Osteocyte (in vitro differentiated cells): Measurements from ENCODE around the gene LRRC59. TPM values are rescaled to one million over a fixed set of nuclear protein-coding genes. Genes with fewer than 3 reads are reported as not detected.
A peak's percentile ranks its signal among the peaks of the same experiment; 100 is the strongest.
"Not testable (repeated sequence)": the region's sequence is repeated elsewhere in the genome, so short reads cannot be mapped to it uniquely, and the experiment has no call there.

Experiments
- DNase-seq: peaks from one replicate; pipeline ENCODE4 v3.0.0; 2021; ENCODE audit warnings: mixed read lengths; ENCODE audit not compliant: unreplicated experiment; ENCODE audit errors: extremely low spot score
- H3K27ac Mint-ChIP-seq: one replicate; pipeline ENCODE4 v1.8.0; 2021; ENCODE audit warnings: mild to moderate bottlenecking, mixed read lengths; ENCODE audit not compliant: unreplicated experiment
- H3K27me3 Mint-ChIP-seq: one replicate; pipeline ENCODE4 v1.8.0; 2021; ENCODE audit warnings: mixed read lengths; ENCODE audit not compliant: unreplicated experiment
- H3K36me3 Mint-ChIP-seq: one replicate; pipeline ENCODE4 v1.8.0; 2021; ENCODE audit warnings: mixed read lengths; ENCODE audit not compliant: unreplicated experiment
- H3K4me1 Mint-ChIP-seq: one replicate; pipeline ENCODE4 v1.8.0; 2021; ENCODE audit warnings: mixed read lengths; ENCODE audit not compliant: unreplicated experiment
- H3K4me3 Mint-ChIP-seq: one replicate; pipeline ENCODE4 v1.8.0; 2021; ENCODE audit warnings: mild to moderate bottlenecking, moderate library complexity, mixed read lengths; ENCODE audit not compliant: unreplicated experiment
- H3K9me3 Mint-ChIP-seq: one replicate; pipeline ENCODE4 v1.8.0; 2021; ENCODE audit warnings: mixed read lengths; ENCODE audit not compliant: unreplicated experiment
- CTCF ChIP-seq: fragments of 200-600 bp; sonication (generic); IDR thresholded peaks from 2 replicates; pipeline ENCODE4 v1.5.0; 2021; ENCODE audit warnings: antibody characterized with exemption, mild to moderate bottlenecking, moderate library complexity
- total RNA-seq: library from RNA; stranded (reverse); gene quantifications from 2 replicates; pipeline ENCODE4 v1.2.1, GENCODE V29; 2021

The LRRC59 gene
- total RNA-seq, 1 donor from 2014 or later = 87.2 TPM

GRCh38 chr17:50430821-50431618 lies 33.7 kb upstream of the LRRC59 start:
- Mint-ChIP-seq H3K9me3 (no peaks in the 10 kb centered on the region), H3K4me1 (peaks cover 21% of the 10 kb centered on the region), H3K4me3 (no peak overlapping the region), H3K27ac (no peak overlapping the region), H3K36me3 (no peaks in the 10 kb centered on the region), H3K27me3 (no peaks in the 10 kb centered on the region)
- no peak for TF ChIP-seq CTCF
- DNase-seq = no peak

- Mint-ChIP-seq H3K4me3 (no peak overlapping the region), H3K4me1 (peaks cover 24% of the 10 kb centered on the region), H3K27ac (no peak overlapping the region), H3K9me3 (no peaks in the 10 kb centered on the region), H3K36me3 (no peaks in the 10 kb centered on the region), H3K27me3 (no peaks in the 10 kb centered on the region)
- TF ChIP-seq CTCF = no peak
- DNase-seq = no peak
Observed at GRCh38 chr17:50429793-50430192, 32.5 kb upstream of the LRRC59 start.

- DNase-seq = no peak
- H3K27ac Mint-ChIP-seq = no peak overlapping the region
- peaks cover 26% of the 10 kb centered on the region for H3K4me1 Mint-ChIP-seq
- no peaks in the 10 kb centered on the region for H3K27me3 Mint-ChIP-seq
- H3K4me3 Mint-ChIP-seq = no peak overlapping the region
- no peaks in the 10 kb centered on the region for H3K36me3 Mint-ChIP-seq
- H3K9me3 Mint-ChIP-seq = no peaks in the 10 kb centered on the region
- TF ChIP-seq CTCF = no peak
Observed at GRCh38 chr17:50428831-50429424, 31.6 kb upstream of the LRRC59 start.

DNA sequence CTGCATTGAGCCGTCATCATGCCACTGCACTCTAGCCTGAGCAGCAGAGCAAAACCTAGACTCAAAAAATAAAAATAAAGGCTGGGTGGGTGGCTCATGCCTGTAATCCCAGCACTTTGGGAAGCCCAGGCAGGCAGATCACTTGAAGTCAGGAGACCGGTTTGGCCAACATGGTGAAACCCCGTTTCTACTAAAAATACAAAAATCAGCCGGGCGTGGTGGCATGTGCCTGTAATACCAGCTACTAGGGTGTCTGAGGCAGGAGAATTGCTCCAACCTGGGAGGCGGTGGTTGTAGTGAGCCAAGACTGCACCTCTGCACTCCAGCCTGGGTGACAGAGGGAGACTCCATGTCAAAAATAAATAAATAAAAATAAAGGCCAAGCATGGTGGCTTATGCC lies 30.8 kb upstream of the LRRC59 start:
- H3K27ac Mint-ChIP-seq, DNase-seq, H3K9me3 Mint-ChIP-seq, H3K27me3 Mint-ChIP-seq, H3K4me3 Mint-ChIP-seq, H3K36me3 Mint-ChIP-seq: not testable (repeated sequence)
- H3K4me1 Mint-ChIP-seq = peaks cover 29% of the 10 kb centered on the region

- Mint-ChIP-seq H3K4me3 (peak overlapping the region; percentile 73), H3K9me3 (no peaks in the 10 kb centered on the region), H3K4me1 (peaks cover 29% of the 10 kb centered on the region), H3K27ac (peak overlapping the region; percentile 83), H3K36me3 (no peaks in the 10 kb centered on the region), H3K27me3 (no peaks in the 10 kb centered on the region)
- DNase-seq = no peak
- peak; percentile 23 for TF ChIP-seq CTCF
Observed at GRCh38 chr17:50426814-50427787, 29.8 kb upstream of the LRRC59 start.
